DND-41 (cell line): Measurements from ENCODE around the gene WDR46.
A peak's percentile ranks its signal among the peaks of the same experiment; 100 is the strongest.
"Not testable (repeated sequence)": the region's sequence is repeated elsewhere in the genome, so short reads cannot be mapped to it uniquely, and the experiment has no call there.

Source experiments
- ATAC-seq: fragments of 200-7000 bp; cut with Tn5 transposase; 3 replicates; pipeline ENCODE4 v1.9.1; 2021; ENCODE audit warnings: low read depth; ENCODE audit not compliant: insufficient read depth
- DNase-seq: peaks from one replicate; pipeline ENCODE4 v3.0.0-alpha.2; 2020
- H2AFZ ChIP-seq: 2 replicates; pipeline ENCODE4 v1.6.0; 2012; ENCODE audit warnings: low read depth, low read length
- H3K27ac ChIP-seq: 2 replicates; pipeline ENCODE4 v1.5.1; 2012; ENCODE audit warnings: low read length, inconsistent platforms
- H3K27me3 ChIP-seq: fragments of 200-600 bp; sonication (generic); 2 replicates; pipeline ENCODE4 v1.6.0; 2012; ENCODE audit warnings: low read length, mild to moderate bottlenecking, inconsistent platforms; ENCODE audit not compliant: insufficient read depth, poor library complexity
- H3K36me3 ChIP-seq: 2 replicates; pipeline ENCODE4 v1.5.1; 2012; ENCODE audit warnings: low read length, inconsistent platforms; ENCODE audit not compliant: insufficient read depth
- H3K4me1 ChIP-seq: 2 replicates; pipeline ENCODE4 v1.5.1; 2012; ENCODE audit warnings: mild to moderate bottlenecking, low read length; ENCODE audit not compliant: insufficient read depth
- H3K4me2 ChIP-seq: 2 replicates; pipeline ENCODE4 v1.6.0; 2012; ENCODE audit warnings: mild to moderate bottlenecking, moderate library complexity, low read length, inconsistent platforms; ENCODE audit not compliant: insufficient read depth
- H3K4me3 ChIP-seq, 2 experiments: fragments of 200-600 bp in 1 of 2; shearing (Covaris generic) in 1 of 2; 2 replicates each; pipeline ENCODE4 v1.5.1; 2012 to 2016; ENCODE audit warnings: inconsistent platforms in 2 of 2, low read length in 2 of 2, mild to moderate bottlenecking in 2 of 2, low read depth in 1 of 2, moderate library complexity in 1 of 2
- H3K79me2 ChIP-seq: 2 replicates; pipeline ENCODE4 v1.6.0; 2012; ENCODE audit warnings: low read length, inconsistent platforms; ENCODE audit not compliant: insufficient read depth
- H3K9ac ChIP-seq: 2 replicates; pipeline ENCODE4 v1.6.0; 2012; ENCODE audit warnings: low read depth, mild to moderate bottlenecking, inconsistent platforms, low read length, moderate library complexity
- H3K9me3 ChIP-seq: 2 replicates; pipeline ENCODE4 v1.5.1; 2012; ENCODE audit warnings: low read length, moderate library complexity, mild to moderate bottlenecking, inconsistent platforms; ENCODE audit not compliant: insufficient read depth, severe bottlenecking
- H4K20me1 ChIP-seq: 2 replicates; pipeline ENCODE4 v1.6.0; 2012; ENCODE audit warnings: low read length; ENCODE audit not compliant: insufficient read depth
- EZH2 ChIP-seq: IDR thresholded peaks from 3 replicates; pipeline ENCODE4 v1.6.1; 2012; ENCODE audit warnings: borderline replicate concordance, low read depth, mild to moderate bottlenecking, moderate library complexity, low read length, inconsistent platforms; ENCODE audit not compliant: severe bottlenecking
- TF ChIP-seq, protein P1 (sequence below): IDR thresholded peaks from 2 replicates; pipeline ENCODE4 v1.5.1; 2012; ENCODE audit warnings: borderline replicate concordance, low read length, moderate library complexity, mild to moderate bottlenecking; ENCODE audit not compliant: poor library complexity, severe bottlenecking; ENCODE audit errors: extremely low read depth

Gene WDR46

DNA sequence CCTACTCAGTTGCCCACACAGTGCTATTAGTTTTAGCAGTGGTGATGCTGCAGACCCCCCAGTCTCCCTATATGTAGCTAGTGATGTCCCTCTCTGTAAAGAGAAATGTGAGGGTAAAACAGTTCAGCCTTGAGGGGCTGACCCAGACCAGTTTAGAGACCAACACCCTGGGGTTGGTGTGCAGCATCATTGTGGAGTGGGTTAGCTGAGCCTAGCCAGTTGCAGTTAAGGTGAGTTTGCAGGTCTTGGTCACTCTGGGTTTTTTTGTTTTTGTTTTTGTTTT is 12.5 kb downstream of the WDR46 start:
- Histone ChIP-seq H4K20me1 (peaks cover 51% of the 10 kb centered on the region), H2AFZ (0 out of 2 replicates have a peak overlapping the region, but pooled peaks have one; percentile 77), H3K9me3 (no peaks in the 10 kb centered on the region), H3K4me1 (peaks cover 58% of the 10 kb centered on the region), H3K9ac (peak overlapping the region; percentile 75), H3K4me3 (peak overlapping the region; percentile 19 to 66; a peak in 3 of 4 replicates), H3K27me3 (no peaks in the 10 kb centered on the region), H3K79me2 (peaks cover 47% of the 10 kb centered on the region), H3K36me3 (peaks cover 85% of the 10 kb centered on the region), H3K4me2 (peak overlapping the region; percentile 78), H3K27ac (peak overlapping the region; percentile 83)
- ATAC-seq, result no peak
- DNase-seq, result no peak
- TF ChIP-seq, protein P1, sequence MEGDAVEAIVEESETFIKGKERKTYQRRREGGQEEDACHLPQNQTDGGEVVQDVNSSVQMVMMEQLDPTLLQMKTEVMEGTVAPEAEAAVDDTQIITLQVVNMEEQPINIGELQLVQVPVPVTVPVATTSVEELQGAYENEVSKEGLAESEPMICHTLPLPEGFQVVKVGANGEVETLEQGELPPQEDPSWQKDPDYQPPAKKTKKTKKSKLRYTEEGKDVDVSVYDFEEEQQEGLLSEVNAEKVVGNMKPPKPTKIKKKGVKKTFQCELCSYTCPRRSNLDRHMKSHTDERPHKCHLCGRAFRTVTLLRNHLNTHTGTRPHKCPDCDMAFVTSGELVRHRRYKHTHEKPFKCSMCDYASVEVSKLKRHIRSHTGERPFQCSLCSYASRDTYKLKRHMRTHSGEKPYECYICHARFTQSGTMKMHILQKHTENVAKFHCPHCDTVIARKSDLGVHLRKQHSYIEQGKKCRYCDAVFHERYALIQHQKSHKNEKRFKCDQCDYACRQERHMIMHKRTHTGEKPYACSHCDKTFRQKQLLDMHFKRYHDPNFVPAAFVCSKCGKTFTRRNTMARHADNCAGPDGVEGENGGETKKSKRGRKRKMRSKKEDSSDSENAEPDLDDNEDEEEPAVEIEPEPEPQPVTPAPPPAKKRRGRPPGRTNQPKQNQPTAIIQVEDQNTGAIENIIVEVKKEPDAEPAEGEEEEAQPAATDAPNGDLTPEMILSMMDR, result no peak
- TF ChIP-seq EZH2, result no peak

DNA sequence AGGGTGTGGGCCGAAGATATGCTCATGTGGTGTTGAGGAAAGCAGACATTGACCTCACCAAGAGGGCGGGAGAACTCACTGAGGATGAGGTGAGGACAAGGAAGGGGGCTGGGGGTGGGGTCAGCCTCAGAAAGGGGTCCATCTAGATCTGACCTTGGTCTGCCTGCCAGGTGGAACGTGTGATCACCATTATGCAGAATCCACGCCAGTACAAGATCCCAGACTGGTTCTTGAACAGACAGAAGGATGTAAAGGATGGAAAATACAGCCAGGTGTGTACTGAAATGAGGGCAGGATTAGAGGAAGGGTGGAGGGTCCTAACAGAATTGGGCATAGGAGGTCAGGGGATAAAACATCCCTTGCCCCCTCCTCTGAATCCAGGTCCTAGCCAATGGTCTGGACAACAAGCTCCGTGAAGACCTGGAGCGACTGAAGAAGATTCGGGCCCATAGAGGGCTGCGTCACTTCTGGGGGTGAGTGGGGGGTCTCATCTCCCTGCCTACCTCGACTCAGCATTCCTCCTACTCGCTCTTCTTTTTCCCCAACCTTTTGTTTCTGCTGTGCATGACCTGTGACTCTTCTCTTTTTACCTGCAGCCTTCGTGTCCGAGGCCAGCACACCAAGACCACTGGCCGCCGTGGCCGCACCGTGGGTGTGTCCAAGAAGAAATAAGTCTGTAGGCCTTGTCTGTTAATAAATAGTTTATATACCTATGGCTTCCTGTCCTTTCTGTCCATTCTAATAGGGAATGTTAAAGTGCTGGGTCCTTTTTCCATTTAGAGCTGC is 13.1 kb downstream of the WDR46 start:
- H3K36me3 ChIP-seq, result peaks cover 80% of the 10 kb centered on the region
- H3K9ac ChIP-seq, result peak overlapping the region; percentile 85
- H3K79me2 ChIP-seq, result peaks cover 51% of the 10 kb centered on the region
- not testable (repeated sequence) for H3K27me3 ChIP-seq, H3K9me3 ChIP-seq, ATAC-seq, H2AFZ ChIP-seq, DNase-seq
- H3K4me1 ChIP-seq, result peaks cover 59% of the 10 kb centered on the region
- peak overlapping the region; percentile 19 to 66; a peak in 3 of 4 replicates for H3K4me3 ChIP-seq
- peak overlapping the region; percentile 78 for H3K4me2 ChIP-seq
- peak overlapping the region; percentile 83 for H3K27ac ChIP-seq
- peaks cover 49% of the 10 kb centered on the region for H4K20me1 ChIP-seq

DNA sequence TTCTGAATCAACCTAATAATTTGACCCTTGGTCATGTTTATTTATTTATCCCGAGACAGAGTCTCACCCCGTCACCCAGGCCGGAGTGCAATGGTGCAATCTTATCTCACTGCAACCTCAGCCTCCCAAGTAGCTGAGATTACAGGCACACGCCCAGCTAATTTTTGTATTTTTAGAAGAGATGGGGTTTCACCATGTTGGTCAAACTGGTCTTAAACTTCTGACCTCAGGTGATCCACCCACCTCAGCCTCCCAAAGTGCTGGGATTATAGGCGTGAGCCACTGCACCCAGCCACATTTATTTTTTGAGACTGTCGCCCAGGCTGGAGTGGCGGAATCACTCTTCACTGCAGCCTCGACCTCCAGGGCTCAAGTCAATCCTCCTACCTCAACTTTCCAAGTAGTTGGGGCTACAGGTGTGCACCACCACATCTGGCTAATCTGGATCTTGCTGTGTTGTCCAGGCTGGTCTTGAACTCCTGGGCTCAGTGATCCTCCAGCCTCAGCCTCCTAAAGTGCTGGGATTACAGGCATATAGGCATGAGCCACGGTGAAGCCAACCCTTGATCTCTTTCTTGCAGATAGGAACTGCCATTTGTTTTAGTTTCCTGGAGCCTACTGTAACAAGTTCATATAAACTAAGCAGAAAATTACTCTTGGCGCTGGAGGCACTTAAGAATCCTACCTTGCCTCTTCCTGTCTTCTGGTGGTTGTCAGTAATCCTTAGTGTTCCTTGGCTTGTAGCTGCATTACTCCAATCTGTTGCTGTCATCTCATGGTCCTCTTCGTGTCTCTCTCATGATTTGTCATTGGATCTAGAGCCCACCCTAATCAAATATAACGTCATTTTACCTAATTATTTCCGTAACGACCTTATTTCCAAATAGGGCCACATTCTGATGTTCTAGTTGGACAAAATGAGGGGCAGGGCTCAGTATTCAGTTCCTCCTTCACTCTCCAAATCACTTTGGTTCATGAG is 14.8 kb downstream of the WDR46 start:
- Histone ChIP-seq H3K79me2 (peaks cover 68% of the 10 kb centered on the region), H3K36me3 (peaks cover 71% of the 10 kb centered on the region), H3K4me3 (peak overlapping the region in 1 of 2 experiments; percentile 61; a peak in 1 of 4 replicates), H3K27ac (no peak overlapping the region), H4K20me1 (peaks cover 43% of the 10 kb centered on the region), H2AFZ (no peak overlapping the region), H3K27me3 (no peaks in the 10 kb centered on the region), H3K4me1 (peaks cover 76% of the 10 kb centered on the region), H3K9me3 (no peaks in the 10 kb centered on the region), H3K9ac (peak overlapping the region; percentile 85), H3K4me2 (peak overlapping the region; percentile 78)
- no peak for TF ChIP-seq EZH2
- TF ChIP-seq, protein P1, result no peak
- ATAC-seq, result no peak
- no peak for DNase-seq
